GM12878 (cell line): ENCODE results near the gene IGFBP3. TPM values are rescaled to one million over a fixed set of nuclear protein-coding genes. Genes with fewer than 3 reads are reported as not detected.
A peak's percentile ranks its signal among the peaks of the same experiment; 100 is the strongest.

Experiments used
- ATAC-seq: fragments of 200-7000 bp; cut with Tn5 transposase; 3 replicates; pipeline ENCODE4 v1.9.1; 2020; ENCODE audit warnings: mild to moderate bottlenecking, moderate library complexity
- BruUV-seq: library from RNA; stranded (reverse); fragments of 400-500 nt; replicated peaks from 2 replicates; lab custom pipeline; 2021; lab: Mats Ljungman, UMichigan
- CTCF ChIA-PET: fragments of 300-600 bp; sonication (Branson Sonifier 250); formaldehyde crosslinking; extraction: SDS; loops from one replicate; lab custom pipeline; 2021; ENCODE audit warnings: inconsistent platforms; lab: Yijun Ruan, JAX
- POLR2A ChIA-PET: fragments of 350-600 bp; formaldehyde crosslinking; extraction: SDS; loops from one replicate; lab custom pipeline; 2021; ENCODE audit warnings: inconsistent platforms; lab: Charles Lee
- RAD21 ChIA-PET: fragments of 300-600 bp; sonication (Branson Sonifier 250); formaldehyde crosslinking; loops from one replicate; lab custom pipeline; 2023; ENCODE audit warnings: antibody characterized with exemption; ENCODE audit not compliant: unreplicated experiment; lab: Charles Lee
- SMC1A ChIA-PET: fragments of 300-600 bp; sonication (Branson Sonifier 250); formaldehyde crosslinking; loops from one replicate; lab custom pipeline; 2023; ENCODE audit not compliant: unreplicated experiment, uncharacterized antibody; lab: Charles Lee
- DNase-seq: peaks from one replicate; pipeline ENCODE4 v3.0.0-alpha.2; 2011; ENCODE audit warnings: low read depth, low spot score
- FAIRE-seq: peaks from 3 replicates; lab custom pipeline; 2011; peaks lifted over from hg19 to GRCh38; lab: Jason Lieb, UNC
- H2AFZ ChIP-seq: 2 replicates; pipeline ENCODE4 v1.6.0; 2011; ENCODE audit warnings: low read depth, low read length, control low read depth; ENCODE audit not compliant: control insufficient read depth
- H3K27ac ChIP-seq: 2 replicates; pipeline ENCODE4 v1.5.1; 2011; ENCODE audit warnings: control low read depth; ENCODE audit not compliant: control insufficient read depth, insufficient read depth
- H3K27me3 ChIP-seq, 2 experiments: replicated peaks in 1 of 2; 2 replicates each; pipeline versions ENCODE4 v1.6.0 to v1.6.1; 2011; ENCODE audit warnings: low read length in 1 of 2; ENCODE audit not compliant: control insufficient read depth in 2 of 2, insufficient read depth in 2 of 2
- H3K36me3 ChIP-seq, 2 experiments: 2 replicates each; pipeline ENCODE4 v1.5.1; 2011; ENCODE audit warnings: low read length in 1 of 2; ENCODE audit not compliant: control insufficient read depth in 2 of 2, insufficient read depth in 2 of 2
- H3K4me1 ChIP-seq: 2 replicates; pipeline ENCODE4 v1.6.1; 2011; ENCODE audit warnings: mild to moderate bottlenecking, low read length, moderate library complexity, mixed read lengths; ENCODE audit not compliant: control insufficient read depth, insufficient read depth
- H3K4me2 ChIP-seq: 2 replicates; pipeline ENCODE4 v1.6.0; 2011; ENCODE audit warnings: control low read depth; ENCODE audit not compliant: control insufficient read depth, insufficient read depth
- H3K4me3 ChIP-seq: fragments of 200-600 bp; sonication (generic); 2 replicates; pipeline ENCODE4 v1.5.1; 2016
- H3K79me2 ChIP-seq: 2 replicates; pipeline ENCODE4 v1.6.0; 2011; ENCODE audit warnings: low read length; ENCODE audit not compliant: control insufficient read depth, insufficient read depth
- H3K9ac ChIP-seq: 2 replicates; pipeline ENCODE4 v1.8.0; 2011; ENCODE audit warnings: low read length, control low read depth, mixed read lengths; ENCODE audit not compliant: control insufficient read depth, insufficient read depth
- H3K9me3 ChIP-seq: replicated peaks from 3 replicates; pipeline ENCODE4 v1.5.1; 2011; ENCODE audit warnings: mild to moderate bottlenecking, low read length; ENCODE audit not compliant: control insufficient read depth, insufficient read depth
- H4K20me1 ChIP-seq: 2 replicates; pipeline ENCODE4 v1.6.0; 2011; ENCODE audit not compliant: control insufficient read depth, insufficient read depth
- CHD1 ChIP-seq: IDR thresholded peaks from 2 replicates; pipeline ENCODE4 v1.6.1; 2012; ENCODE audit warnings: low read depth, low read length, improper control_type of control experiment
- EGR1 ChIP-seq, 2 experiments: IDR thresholded peaks; 1 replicate in 1 of 2; 2 replicates in 1 of 2; pipeline ENCODE4 v1.6.1; 2011 to 2012; ENCODE audit warnings: low read depth in 2 of 2, low read length in 2 of 2, borderline replicate concordance in 1 of 2, mild to moderate bottlenecking in 1 of 2, moderate library complexity in 1 of 2
- HCFC1 ChIP-seq: fragments of 150-350 bp; IDR thresholded peaks from 2 replicates; pipeline ENCODE4 v1.6.1; 2014; ENCODE audit warnings: low read length
- HDGF ChIP-seq: fragments of 450-650 bp; IDR thresholded peaks from 2 replicates; pipeline ENCODE4 v1.6.1; 2016; ENCODE audit warnings: antibody characterized with exemption
- KDM1A ChIP-seq: fragments of 200-600 bp; sonication (generic); IDR thresholded peaks from 2 replicates; pipeline ENCODE4 v1.6.1; 2016; ENCODE audit warnings: borderline replicate concordance
- MTA3 ChIP-seq: IDR thresholded peaks from 2 replicates; pipeline ENCODE4 v1.6.1; 2012; ENCODE audit warnings: low read length, inconsistent platforms, borderline replicate concordance
- NBN ChIP-seq: fragments of 450-650 bp; IDR thresholded peaks from 2 replicates; pipeline ENCODE4 v1.6.1; 2016
- NKRF ChIP-seq: fragments of 450-650 bp; conservative IDR thresholded peaks from 2 replicates; pipeline ENCODE4 v1.6.1; 2017; ENCODE audit warnings: mild to moderate bottlenecking, moderate library complexity
- SMC3 ChIP-seq: IDR thresholded peaks from 2 replicates; pipeline ENCODE4 v1.6.1; 2011; ENCODE audit warnings: low read length, improper control_type of control experiment, borderline replicate concordance
- STAT3 ChIP-seq: IDR thresholded peaks from 2 replicates; pipeline ENCODE4 v1.6.1; 2011; ENCODE audit warnings: low read depth, low read length, improper control_type of control experiment
- TAF1 ChIP-seq: IDR thresholded peaks from 2 replicates; pipeline ENCODE4 v1.6.1; 2011; ENCODE audit warnings: mild to moderate bottlenecking, low read depth, low read length, borderline replicate concordance
- YBX1 ChIP-seq: fragments of 450-650 bp; IDR thresholded peaks from 2 replicates; pipeline ENCODE4 v1.6.1; 2016; ENCODE audit warnings: antibody characterized with exemption
- YY1 ChIP-seq: IDR thresholded peaks from 2 replicates; pipeline ENCODE4 v1.6.1; 2011; ENCODE audit warnings: low read depth, mild to moderate bottlenecking, low read length
- WGBS: methylation state at CpG from one replicate; pipeline ENCODE4 v1.1.6; 2016; ENCODE audit warnings: low lambda C conversion rate; ENCODE audit not compliant: insufficient replicate concordance, insufficient coverage; ENCODE audit errors: missing lambda C conversion rate; 5-methylcytosine and 5-hydroxymethylcytosine counted together
- in situ Hi-C: fragments of 300-500 bp; cut with MboI; formaldehyde crosslinking; loops from 9 replicates; pipeline ENCODE4 v1.14.3; 2018; ENCODE audit warnings: mixed read lengths
- intact Hi-C: fragments of 100-400 bp; cut with micrococcal nuclease; formaldehyde crosslinking; loops from one replicate; pipeline ENCODE4 v1.14.2; 2022; ENCODE audit not compliant: unreplicated experiment
- polyA plus RNA-seq, 11 experiments: library from polyadenylated mRNA; depleted of rRNA in 4 of 11; unstranded in 6 of 11; stranded (reverse) in 5 of 11; fragments of >200 nt; fragmentation: Nextera tagmentation in 4 of 11; fragmentation: Illumina TruSeq in 1 of 11; extraction: Ambion mirVana in 4 of 11; extraction: Trizol in 1 of 11; gene quantifications; 1 replicate in 1 of 11; 2 replicates in 10 of 11; pipeline versions ENCODE4 v1.2.1 to v1.2.3, GENCODE V29; 2011 to 2016; ENCODE audit warnings: inconsistent platforms in 2 of 11, missing spikeins in 2 of 11, low read depth in 1 of 11
- total RNA-seq, 4 experiments: library from RNA; depleted of rRNA in 3 of 4; stranded (reverse); fragments of >200 nt in 3 of 4; fragmentation: Illumina TruSeq in 1 of 4; extraction: Trizol in 1 of 4; gene quantifications; 2 replicates each; pipeline versions ENCODE4 v1.2.1 to v1.2.3, GENCODE V29; 2013 to 2021
- TF ChIP-seq, protein P1 (sequence below): fragments of 450-650 bp; IDR thresholded peaks from 2 replicates; pipeline ENCODE4 v1.6.1; 2016; ENCODE audit warnings: mild to moderate bottlenecking

The IGFBP3 gene
- total and polyA plus RNA-seq, 10 of the 15 experiments (the other 5 are each of a cell fraction or from before 2014, with no cell fraction given) = 6.0 to 28.0 (median 15.6) TPM

- H3K9ac ChIP-seq = no peak overlapping the region
- ChIA-PET POLR2A (interaction anchor here (0.6 to 1.1 kb wide), 2 partner anchors 231 to 351 kb away, joined by 3 read pairs; no protein-coding TSS in a partner anchor), SMC1A (interaction anchor here (0.5 to 6.4 kb wide), 20 partner anchors 41 to 1177 kb away, joined by 3 to 130 read pairs (median 6); no protein-coding TSS in a partner anchor), RAD21 (interaction anchor here (0.8 to 4.0 kb wide), 19 partner anchors 12 to 1330 kb away, joined by 3 to 97 read pairs (median 12); no protein-coding TSS in a partner anchor), CTCF (interaction anchor here (0.8 to 9.6 kb wide), 32 partner anchors 10 to 1331 kb away, joined by 3 to 127 read pairs (median 9); no protein-coding TSS in a partner anchor)
- H3K79me2 ChIP-seq = no peaks in the 10 kb centered on the region
- DNase-seq = no peak
- ATAC-seq = no peak
- no peak for TF ChIP-seq CHD1
- TF ChIP-seq YBX1 = no peak
- TF ChIP-seq HCFC1 = no peak
- TF ChIP-seq HDGF = no peak
- H3K9me3 ChIP-seq = no peaks in the 10 kb centered on the region
- WGBS = 66% methylated on average over 6 of the region's 6 CpGs
- no peaks in the 10 kb centered on the region for H3K4me1 ChIP-seq
- H3K4me3 ChIP-seq = no peak overlapping the region
- in situ Hi-C loops (no loop called here), intact Hi-C loops (loop anchor here (1.0 to 10.0 kb wide), 6 partner anchors 133 to 741 kb away; no protein-coding TSS in a partner anchor)
- FAIRE-seq = no peak
- H3K36me3 ChIP-seq = no peaks in the 10 kb centered on the region
- no peak overlapping the region for H2AFZ ChIP-seq
- H3K4me2 ChIP-seq = no peak overlapping the region
- H3K27me3 ChIP-seq = peaks cover 0 to 3% of the 10 kb centered on the region in 2 experiments; a peak in 2 of 4 replicates
- peaks cover 2% of the 10 kb centered on the region; the same call in 1 of the 2 replicates for H4K20me1 ChIP-seq
- BruUV-seq = no TSS peak
- no peak overlapping the region for H3K27ac ChIP-seq
Measured at GRCh38 chr7:45923818-45924217, 2.7 kb upstream of the IGFBP3 start.

GRCh38 chr7:45923290-45923689, 2.2 kb upstream of the IGFBP3 start:
- DNase-seq (no peak), ATAC-seq (peak; percentile 75), FAIRE-seq (no peak)
- in situ Hi-C loops = no loop called here
- H3K27me3 ChIP-seq = peaks cover 1 to 3% of the 10 kb centered on the region in 2 experiments; a peak in 3 of 4 replicates
- no peak overlapping the region for H3K4me2 ChIP-seq
- RAD21 ChIA-PET = interaction anchor here (0.8 to 4.0 kb wide), 41 partner anchors 13 to 1330 kb away, joined by 3 to 97 read pairs (median 5); no protein-coding TSS in a partner anchor
- no peaks in the 10 kb centered on the region for H3K79me2 ChIP-seq
- SMC1A ChIA-PET = interaction anchor here (0.7 to 6.4 kb wide), 53 partner anchors 10 to 1258 kb away, joined by 3 to 130 read pairs (median 4); no protein-coding TSS in a partner anchor
- CTCF ChIA-PET = interaction anchor here (0.8 to 9.6 kb wide), 76 partner anchors 9 to 1896 kb away, joined by 3 to 127 read pairs (median 5); no protein-coding TSS in a partner anchor
- H3K4me1 ChIP-seq = no peaks in the 10 kb centered on the region
- H4K20me1 ChIP-seq = peaks cover 2% of the 10 kb centered on the region; the same call in 1 of the 2 replicates
- intact Hi-C loops = loop anchor here (1.0 to 10.0 kb wide), 6 partner anchors 134 to 742 kb away; no protein-coding TSS in a partner anchor
- no peak overlapping the region for H2AFZ ChIP-seq
- no peaks in the 10 kb centered on the region for H3K9me3 ChIP-seq
- no TSS peak for BruUV-seq
- no peak overlapping the region for H3K27ac ChIP-seq
- no peaks in the 10 kb centered on the region for H3K36me3 ChIP-seq
- H3K4me3 ChIP-seq = no peak overlapping the region
- H3K9ac ChIP-seq = no peak overlapping the region
- POLR2A ChIA-PET = interaction anchor here (0.6 to 1.1 kb wide), 2 partner anchors 232 to 351 kb away, joined by 3 read pairs; no protein-coding TSS in a partner anchor
- 12% methylated on average over 9 of the region's 9 CpGs for WGBS
- TF ChIP-seq, protein P1, sequence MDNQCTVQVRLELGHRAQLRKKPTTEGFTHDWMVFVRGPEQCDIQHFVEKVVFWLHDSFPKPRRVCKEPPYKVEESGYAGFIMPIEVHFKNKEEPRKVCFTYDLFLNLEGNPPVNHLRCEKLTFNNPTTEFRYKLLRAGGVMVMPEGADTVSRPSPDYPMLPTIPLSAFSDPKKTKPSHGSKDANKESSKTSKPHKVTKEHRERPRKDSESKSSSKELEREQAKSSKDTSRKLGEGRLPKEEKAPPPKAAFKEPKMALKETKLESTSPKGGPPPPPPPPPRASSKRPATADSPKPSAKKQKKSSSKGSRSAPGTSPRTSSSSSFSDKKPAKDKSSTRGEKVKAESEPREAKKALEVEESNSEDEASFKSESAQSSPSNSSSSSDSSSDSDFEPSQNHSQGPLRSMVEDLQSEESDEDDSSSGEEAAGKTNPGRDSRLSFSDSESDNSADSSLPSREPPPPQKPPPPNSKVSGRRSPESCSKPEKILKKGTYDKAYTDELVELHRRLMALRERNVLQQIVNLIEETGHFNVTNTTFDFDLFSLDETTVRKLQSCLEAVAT = no peak
- TF ChIP-seq EGR1 (IDR thresholded peaks at IDR 0.05; ENCODE audit: borderline replicate concordance in 1 of 2, low read depth in 2 of 2, low read length in 2 of 2) (no peak), NKRF (no peak), MTA3 (no peak), STAT3 (no peak), YY1 (peak; percentile 35; the same call in 1 of the 2 replicates), SMC3 (peak; percentile 87), KDM1A (no peak), NBN (no peak), TAF1 (no peak)
